Cortex of kidney (tissue), 1 donor: ENCODE results near the gene CYP4F12.

Experiments
- DNase-seq: peaks from one replicate; lab custom pipeline; 2025; lab: John Stamatoyannopoulos, UW

Gene CYP4F12

GRCh38 chr19:15672580-15673175 is at the start of gene CYP4F12:
TSS of gene CYP4F12 (plus strand) at chr19:15673087. CDS start at chr19:15673530, 443 bp downstream.
- DNase-seq: no peak

GRCh38 chr19:15623711-15624318 is 49.1 kb upstream of the CYP4F12 start:
- no peak for DNase-seq

GRCh38 chr19:15628236-15629002 is 44.5 kb upstream of the CYP4F12 start:
- DNase-seq: no peak

GRCh38 chr19:15629003-15629880 is 43.6 kb upstream of the CYP4F12 start:
- DNase-seq: no peak

- DNase-seq: no peak
Measured at GRCh38 chr19:15631817-15632216, 41.1 kb upstream of the CYP4F12 start.

- no peak for DNase-seq
Measured at GRCh38 chr19:15633082-15633835, 39.6 kb upstream of the CYP4F12 start.

GRCh38 chr19:15634105-15634504 is 38.8 kb upstream of the CYP4F12 start:
- no peak for DNase-seq

GRCh38 chr19:15635016-15635805 is 37.7 kb upstream of the CYP4F12 start:
- DNase-seq: no peak

- no peak for DNase-seq
Measured at GRCh38 chr19:15636026-15636425, 36.9 kb upstream of the CYP4F12 start.

GRCh38 chr19:15639596-15639995 is 33.3 kb upstream of the CYP4F12 start:
- no peak for DNase-seq

- DNase-seq: no peak
Measured at GRCh38 chr19:15640294-15640903, 32.5 kb upstream of the CYP4F12 start, which contains the start of gene CYP4F3. TSS of gene CYP4F3 (plus strand) at chr19:15640897. CDS start at chr19:15641416, 519 bp downstream.

- DNase-seq: no peak
Measured at GRCh38 chr19:15640904-15641597, 31.8 kb upstream of the CYP4F12 start.

GRCh38 chr19:15641901-15642491 is 30.9 kb upstream of the CYP4F12 start:
- DNase-seq: no peak

- no peak for DNase-seq
Measured at GRCh38 chr19:15642807-15643206, 30.1 kb upstream of the CYP4F12 start.

GRCh38 chr19:15643387-15643786 is 29.5 kb upstream of the CYP4F12 start:
- no peak for DNase-seq

- no peak for DNase-seq
Measured at GRCh38 chr19:15644066-15644741, 28.7 kb upstream of the CYP4F12 start.

GRCh38 chr19:15644816-15645215 is 28.1 kb upstream of the CYP4F12 start:
- no peak for DNase-seq

GRCh38 chr19:15649526-15649925 is 23.4 kb upstream of the CYP4F12 start:
- no peak for DNase-seq
